NCI-H446 treated with DMSO at 0.1 percent for 48 hours (cell line): ENCODE measurements around the gene ASXL1.
"Not testable (repeated sequence)": the region's sequence is repeated elsewhere in the genome, so short reads cannot be mapped to it uniquely, and the experiment has no call there.

Experiments used
- DNase-seq: peaks from one replicate; lab custom pipeline; 2025; lab: John Stamatoyannopoulos, UW

The ASXL1 gene

GRCh38 chr20:32362901-32363364, 4.8 kb downstream of the ASXL1 start:
- no peak for DNase-seq

GRCh38 chr20:32363492-32363891, 5.4 kb downstream of the ASXL1 start:
- DNase-seq: no peak

- DNase-seq: no peak
These were observed 6.5 kb downstream of the ASXL1 start for GRCh38 chr20:32364554-32365208.

- peak; percentile 12 for DNase-seq
These were observed 7.4 kb downstream of the ASXL1 start for GRCh38 chr20:32365564-32365963.

- no peak for DNase-seq
These were observed 8.2 kb downstream of the ASXL1 start for GRCh38 chr20:32366380-32366779.

GRCh38 chr20:32368323-32368722, 10.2 kb downstream of the ASXL1 start:
- no peak for DNase-seq

GRCh38 chr20:32368925-32369324, 10.8 kb downstream of the ASXL1 start:
- no peak for DNase-seq

- DNase-seq: no peak
These were observed 12.8 kb downstream of the ASXL1 start for GRCh38 chr20:32370897-32371296.

GRCh38 chr20:32378461-32378860, 20.3 kb downstream of the ASXL1 start:
- DNase-seq: no peak

GRCh38 chr20:32380037-32380436, 21.9 kb downstream of the ASXL1 start:
- not testable (repeated sequence) for DNase-seq

- DNase-seq: no peak
These were observed 22.6 kb downstream of the ASXL1 start for GRCh38 chr20:32380745-32381144.

GRCh38 chr20:32382102-32382950, 24.2 kb downstream of the ASXL1 start:
- DNase-seq: no peak

- DNase-seq: not testable (repeated sequence)
These were observed 25.3 kb downstream of the ASXL1 start for GRCh38 chr20:32383441-32383840.

- no peak for DNase-seq
These were observed 27.4 kb downstream of the ASXL1 start for GRCh38 chr20:32385541-32385940.

- DNase-seq: no peak
These were observed 28.0 kb downstream of the ASXL1 start for GRCh38 chr20:32386091-32386490.

- no peak for DNase-seq
These were observed 29.1 kb downstream of the ASXL1 start for GRCh38 chr20:32387252-32387651.

GRCh38 chr20:32391003-32391402, 32.9 kb downstream of the ASXL1 start:
- no peak for DNase-seq

GRCh38 chr20:32395066-32395465, 36.9 kb downstream of the ASXL1 start:
- no peak for DNase-seq

- DNase-seq: no peak
These were observed 38.6 kb downstream of the ASXL1 start for GRCh38 chr20:32396646-32397160.

- no peak for DNase-seq
These were observed 39.5 kb downstream of the ASXL1 start for GRCh38 chr20:32397567-32398084.

- DNase-seq: no peak
These were observed 42.3 kb downstream of the ASXL1 start for GRCh38 chr20:32400476-32400875.

GRCh38 chr20:32404017-32404416, 45.9 kb downstream of the ASXL1 start:
- DNase-seq: no peak

- DNase-seq: no peak
These were observed 48.6 kb downstream of the ASXL1 start for GRCh38 chr20:32406701-32407100.
